NCI-H69 (cell line): ENCODE results near the gene FCN1.
"Not testable (repeated sequence)": the region's sequence is repeated elsewhere in the genome, so short reads cannot be mapped to it uniquely, and the experiment has no call there.

ENCODE experiments used
- DNase-seq: peaks from one replicate; lab custom pipeline; 2025; lab: John Stamatoyannopoulos, UW

The FCN1 gene

GRCh38 chr9:134917431-134918373 is at the start of gene FCN1:
Gene FCN1 (minus strand): TSS chr9:134917912. CDS start chr9:134917871, 41 bp downstream.
- no peak for DNase-seq

DNA sequence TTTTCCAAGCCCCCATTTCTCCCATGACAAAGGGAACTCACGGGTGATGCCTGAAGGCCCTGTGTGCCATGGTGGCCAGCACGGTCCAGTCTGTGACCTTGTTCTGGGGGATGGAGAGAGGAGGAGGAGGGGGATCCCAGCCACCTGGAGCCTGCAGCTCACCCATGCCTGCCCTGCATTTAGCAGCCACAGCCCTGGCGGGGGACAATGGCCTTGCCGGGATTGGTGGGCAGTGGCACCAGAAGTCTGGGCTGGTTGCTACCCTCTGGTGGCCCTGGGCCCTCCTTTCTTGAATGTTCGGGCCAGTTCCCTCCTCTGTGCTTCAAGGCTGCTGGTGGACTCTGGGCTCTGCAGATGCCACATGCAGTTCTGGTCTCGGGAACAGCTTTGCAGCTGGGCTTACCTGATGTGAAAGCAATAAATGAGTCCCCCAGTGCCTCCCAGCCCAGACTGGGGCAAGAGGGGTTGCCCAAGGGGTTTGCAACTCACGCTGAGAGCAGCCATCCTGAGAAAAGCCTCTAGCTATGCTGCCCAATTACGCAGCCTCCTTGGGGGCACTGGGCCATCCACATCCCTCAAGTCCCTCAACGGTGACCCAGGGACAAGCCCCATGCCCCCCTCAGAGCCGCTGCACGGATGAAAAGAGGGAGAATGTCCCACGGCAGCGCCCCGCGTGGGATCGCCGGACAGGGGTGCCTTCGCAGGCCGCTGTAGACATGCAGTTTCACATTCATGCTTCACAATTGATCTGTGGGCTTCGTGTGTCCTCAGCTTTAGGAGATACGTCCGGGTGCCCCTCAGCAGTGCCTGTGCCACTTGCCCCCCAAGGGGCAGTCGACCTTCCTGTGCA is 49.2 kb upstream of the FCN1 start:
- DNase-seq, result no peak

DNA sequence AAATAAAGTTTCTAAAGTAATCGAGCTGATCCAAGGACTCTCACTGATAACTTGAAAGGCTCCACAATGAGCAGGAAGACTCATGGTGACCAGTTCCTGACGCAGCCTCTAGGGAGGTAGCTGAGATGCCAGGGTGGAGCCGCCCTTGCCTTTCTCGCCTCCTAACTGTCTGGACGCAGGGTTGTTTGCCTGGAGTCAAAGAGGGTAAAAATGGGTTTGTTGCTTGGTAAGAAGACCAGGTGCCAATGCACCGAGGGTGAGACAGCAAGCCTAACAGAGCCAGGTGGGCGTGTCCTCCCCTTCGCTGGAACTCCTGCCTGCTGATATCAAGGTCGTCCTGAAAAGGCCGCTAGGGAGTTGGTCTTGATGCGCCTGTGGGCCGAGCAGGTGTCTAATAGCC is 48.6 kb upstream of the FCN1 start:
- no peak for DNase-seq

DNA sequence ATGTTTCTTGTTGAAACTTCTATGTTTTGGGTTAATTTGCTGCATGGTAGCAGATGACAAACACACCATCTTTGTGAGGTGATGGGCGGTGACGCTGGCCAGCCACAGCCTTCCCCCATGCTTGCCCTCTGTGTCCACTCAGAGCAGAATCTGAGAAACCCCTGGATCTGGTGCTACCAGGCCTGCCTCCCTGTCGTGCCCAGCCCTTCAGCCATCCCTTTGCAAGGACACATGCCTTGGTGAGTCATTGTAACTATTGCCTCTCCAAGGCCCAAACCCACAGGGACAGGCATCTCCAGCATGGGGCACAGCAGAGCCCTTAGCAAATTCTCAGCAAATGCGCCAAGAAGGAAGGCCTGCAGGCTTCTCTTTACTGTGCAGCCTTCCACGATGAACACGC is 48.1 kb upstream of the FCN1 start:
- DNase-seq, result no peak

- DNase-seq, result no peak
Measured at GRCh38 chr9:134965411-134965810, 47.7 kb upstream of the FCN1 start.

DNA sequence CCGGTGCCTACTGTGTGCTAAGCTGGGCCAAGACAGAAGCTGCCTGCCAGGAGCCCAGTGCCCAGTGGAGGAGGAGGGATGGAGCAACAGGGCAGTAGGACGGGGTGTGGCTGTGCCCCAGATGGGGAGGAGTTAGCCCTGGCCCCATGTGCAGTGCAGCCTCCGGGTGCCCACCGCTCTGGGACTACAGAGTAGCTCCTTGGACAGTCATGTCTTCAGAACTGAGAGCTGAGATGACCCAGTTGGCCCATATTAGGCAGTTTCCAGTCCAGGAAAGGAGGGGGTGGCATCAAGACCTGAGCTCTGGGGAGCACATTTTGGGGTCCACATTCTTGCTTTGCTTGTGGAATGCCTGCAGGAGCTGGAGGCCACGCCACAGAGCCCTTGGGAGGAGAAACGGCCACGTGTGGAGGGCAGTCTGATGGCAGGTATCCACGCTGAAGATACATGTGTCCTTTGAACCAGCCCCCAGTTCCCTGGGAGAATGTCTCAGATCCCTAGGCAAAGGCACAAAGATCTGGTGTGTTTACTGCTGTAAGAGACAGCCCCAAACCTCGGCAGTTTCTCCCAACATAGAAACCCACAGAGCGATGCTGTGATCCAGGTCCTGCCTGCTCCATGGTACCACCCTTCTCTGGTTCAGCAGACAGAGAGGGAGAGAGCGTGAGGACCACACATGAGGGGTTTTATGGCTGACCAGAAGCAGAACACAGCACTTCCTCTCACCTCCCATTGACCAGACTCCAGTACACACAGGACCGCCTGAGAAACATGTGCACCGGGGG is 46.8 kb upstream of the FCN1 start:
- DNase-seq, result no peak

DNA sequence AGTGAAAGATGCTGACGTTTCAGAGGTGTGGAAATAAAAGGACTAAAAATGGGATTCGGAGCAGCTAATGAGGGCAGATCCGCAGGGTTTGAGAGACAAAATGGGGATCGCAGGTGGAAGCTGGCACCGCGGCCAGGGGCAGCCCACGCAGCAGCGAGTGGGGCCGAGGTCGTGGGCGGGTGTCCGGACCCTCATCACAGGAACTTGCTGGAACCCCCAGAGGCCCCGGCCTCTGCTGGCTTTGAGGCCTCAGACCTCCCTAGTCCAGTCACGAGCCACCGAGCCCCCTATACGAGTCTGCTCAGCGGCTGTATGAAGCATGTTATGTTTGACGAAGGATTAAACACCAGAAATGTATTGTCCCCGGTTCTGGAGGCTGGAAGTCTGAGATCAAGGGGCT is 45.8 kb upstream of the FCN1 start:
- DNase-seq, result no peak

- no peak for DNase-seq
Measured at GRCh38 chr9:134962973-134963364, 45.3 kb upstream of the FCN1 start.

DNA sequence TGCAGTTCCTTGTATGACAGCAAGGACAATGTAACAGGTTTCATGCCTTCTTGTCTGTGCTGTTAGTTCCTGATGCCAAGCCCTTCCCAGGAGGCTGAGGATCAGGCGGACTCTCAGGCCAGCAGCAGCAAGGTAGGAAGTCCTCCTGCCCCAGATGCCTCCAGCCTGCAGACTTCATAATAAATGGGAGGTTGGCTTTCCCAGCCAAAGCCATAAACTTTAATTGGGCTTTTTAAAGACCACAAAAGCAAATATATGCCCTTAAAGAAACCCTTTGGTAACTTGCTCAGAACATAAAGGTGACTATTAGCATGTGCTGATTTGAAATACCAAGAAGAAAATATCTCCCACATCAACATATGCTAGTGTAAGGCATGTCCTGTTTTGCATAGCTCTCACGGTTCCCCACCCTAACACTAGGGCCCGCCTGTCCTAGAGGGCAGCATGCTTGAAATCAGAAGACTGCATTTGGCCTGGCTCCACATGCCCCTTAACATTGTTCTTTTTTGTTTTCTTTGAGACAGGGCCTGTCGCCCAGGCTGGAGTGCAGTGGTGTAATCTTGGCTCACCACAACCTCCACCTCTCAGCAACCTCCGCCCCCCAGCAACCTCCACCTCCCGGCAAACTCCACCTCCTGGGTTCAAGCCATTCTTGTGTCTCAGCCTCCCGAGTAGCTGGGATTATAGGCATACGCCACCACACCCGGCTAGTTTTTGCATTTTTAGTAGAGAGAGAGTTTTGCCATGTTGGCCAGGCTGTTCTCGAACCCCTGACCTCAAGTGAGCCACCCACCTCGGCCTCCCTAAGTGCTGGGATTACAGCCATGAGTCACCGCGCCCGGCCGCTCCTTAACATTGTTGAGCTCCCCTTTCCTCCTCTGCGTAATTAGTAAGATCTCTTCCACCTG is 44.6 kb upstream of the FCN1 start:
- DNase-seq, result no peak

- no peak for DNase-seq
Measured at GRCh38 chr9:134961331-134962064, 43.8 kb upstream of the FCN1 start.

GRCh38 chr9:134960701-134961181 is 43.0 kb upstream of the FCN1 start:
- no peak for DNase-seq

DNA sequence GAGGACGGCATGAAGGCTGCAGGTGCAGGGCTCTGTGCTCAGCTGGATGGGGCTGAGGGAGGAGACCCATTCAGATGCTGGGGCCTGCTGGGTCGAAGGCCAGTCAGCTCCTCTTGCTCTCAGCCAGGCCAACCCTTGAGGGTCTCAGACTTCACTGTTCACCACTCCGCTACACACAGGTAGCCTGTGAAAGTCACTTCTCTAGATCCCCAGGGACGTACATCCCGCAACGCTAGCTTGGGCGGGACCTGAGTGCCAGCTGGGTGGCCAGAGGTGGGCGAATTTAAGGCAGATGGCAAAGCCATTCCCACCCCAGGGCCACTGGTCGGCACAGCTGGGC is 42.2 kb upstream of the FCN1 start:
- DNase-seq, result no peak

GRCh38 chr9:134959126-134959970 is 41.6 kb upstream of the FCN1 start:
- DNase-seq, result no peak

DNA sequence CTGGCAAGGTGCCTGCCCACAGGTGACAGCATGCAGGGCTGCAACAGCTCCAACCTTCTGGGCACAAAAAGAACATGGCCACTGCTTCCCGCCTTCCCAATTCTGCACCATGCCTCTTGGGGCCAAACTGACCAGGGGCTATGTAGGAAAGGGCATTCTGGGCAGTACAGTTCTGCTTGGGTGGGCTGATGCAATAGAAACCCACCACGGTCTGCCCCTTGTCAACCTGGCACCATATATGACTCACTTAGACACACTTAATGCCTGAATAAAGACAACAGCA is 40.2 kb upstream of the FCN1 start:
- DNase-seq, result no peak

GRCh38 chr9:134957165-134957944 is 39.6 kb upstream of the FCN1 start:
- no peak for DNase-seq

GRCh38 chr9:134956387-134956786 is 38.7 kb upstream of the FCN1 start:
- not testable (repeated sequence) for DNase-seq

DNA sequence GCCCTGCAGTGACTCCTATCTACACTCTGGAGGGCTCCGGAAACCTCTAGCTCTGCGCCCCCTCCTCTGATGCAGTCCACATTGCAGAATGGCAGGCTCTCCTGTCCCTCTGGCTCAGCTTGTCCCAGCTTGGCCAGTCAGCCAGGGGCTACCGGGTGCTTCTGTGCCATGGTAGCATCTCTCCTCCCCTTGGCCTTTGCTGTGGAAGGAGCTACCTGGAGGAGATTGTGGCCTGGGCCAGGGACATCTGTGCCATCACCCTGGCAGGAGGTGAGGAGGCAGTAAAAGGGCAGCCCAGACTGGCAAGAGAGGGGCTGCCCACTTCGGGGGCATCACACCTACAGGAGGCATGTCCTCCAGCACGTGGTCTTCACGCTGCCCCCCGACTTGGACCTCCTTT is 38.1 kb upstream of the FCN1 start:
- DNase-seq, result no peak

DNA sequence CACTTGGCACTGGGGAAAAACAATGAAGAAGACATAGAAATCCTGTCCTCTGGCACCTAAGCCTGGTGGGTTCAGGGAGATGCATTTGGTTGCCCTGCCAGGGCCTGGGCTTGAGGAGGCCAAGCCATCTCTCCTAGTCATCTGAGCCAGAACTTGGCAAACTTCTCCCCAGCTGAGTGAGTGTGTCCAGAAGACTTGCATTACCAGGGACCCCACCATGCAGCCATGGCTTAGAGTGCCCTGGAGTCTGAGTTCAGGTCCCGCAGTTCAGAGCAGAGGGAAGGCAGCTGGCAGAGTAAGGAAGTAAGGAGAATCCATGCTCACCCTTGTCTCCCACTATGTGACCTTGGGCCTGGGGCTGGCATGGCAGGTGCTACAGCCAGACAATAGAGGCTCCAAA is 37.4 kb upstream of the FCN1 start:
- DNase-seq, result no peak

- DNase-seq, result no peak
Measured at GRCh38 chr9:134951994-134952393, 34.3 kb upstream of the FCN1 start.
